DMS114 treated with DMSO at 0.1 percent for 48 hours (cell line): ENCODE results near the gene MYORG.

Source experiments
- DNase-seq: peaks from one replicate; lab custom pipeline; 2025; ENCODE audit not compliant: unreplicated experiment; lab: John Stamatoyannopoulos, UW

The MYORG gene

GRCh38 chr9:34385561-34386230, 9.0 kb upstream of the MYORG start:
- no peak for DNase-seq

GRCh38 chr9:34384368-34385165, 7.9 kb upstream of the MYORG start:
- DNase-seq, result no peak

- DNase-seq, result no peak
Measured at GRCh38 chr9:34383904-34384303, 7.2 kb upstream of the MYORG start.

GRCh38 chr9:34382879-34383278, 6.2 kb upstream of the MYORG start:
- no peak for DNase-seq

- no peak for DNase-seq
Measured at GRCh38 chr9:34382054-34382453, 5.4 kb upstream of the MYORG start.

- DNase-seq, result no peak
Measured at GRCh38 chr9:34381323-34381722, 4.6 kb upstream of the MYORG start.

GRCh38 chr9:34380511-34381315, 4.0 kb upstream of the MYORG start:
- DNase-seq, result no peak

GRCh38 chr9:34380034-34380510, 3.4 kb upstream of the MYORG start:
- DNase-seq, result no peak

GRCh38 chr9:34379334-34380033, 2.8 kb upstream of the MYORG start:
- DNase-seq, result peak; percentile 40

- no peak for DNase-seq
Measured at GRCh38 chr9:34378376-34379060, 1.8 kb upstream of the MYORG start.

- DNase-seq, result no peak
Measured at GRCh38 chr9:34377404-34377746, 677 bp upstream of the MYORG start.

GRCh38 chr9:34375901-34376595, 650 bp downstream of the MYORG start:
- no peak for DNase-seq

GRCh38 chr9:34374905-34375552, 1.7 kb downstream of the MYORG start:
- no peak for DNase-seq

- no peak for DNase-seq
Measured at GRCh38 chr9:34374339-34374738, 2.4 kb downstream of the MYORG start.

- no peak for DNase-seq
Measured at GRCh38 chr9:34373749-34374148, 2.9 kb downstream of the MYORG start.

- no peak for DNase-seq
Measured at GRCh38 chr9:34372467-34373011, 4.2 kb downstream of the MYORG start.

GRCh38 chr9:34371886-34372466, 4.7 kb downstream of the MYORG start:
- DNase-seq, result no peak

GRCh38 chr9:34370970-34371880, 5.5 kb downstream of the MYORG start:
- DNase-seq, result no peak
